IMR-90 (cell line): ENCODE measurements around the gene RXRB. TPM values are rescaled to one million over a fixed set of nuclear protein-coding genes. Genes with fewer than 3 reads are reported as not detected.

ENCODE experiments used
- ATAC-seq: fragments of 200-7000 bp; cut with Tn5 transposase; 2 replicates; pipeline ENCODE4 v1.9.1; 2020; ENCODE audit warnings: low read depth, mild to moderate bottlenecking, moderate library complexity
- BruUV-seq: library from RNA; stranded (reverse); fragments of 400-500 nt; replicated peaks from 2 replicates; lab custom pipeline; 2021; lab: Mats Ljungman, UMichigan
- CTCF ChIA-PET: fragments of 300-600 bp; formaldehyde crosslinking; extraction: SDS; loops from one replicate; lab custom pipeline; 2021; ENCODE audit warnings: antibody characterized with exemption; lab: Yijun Ruan, JAX
- POLR2A ChIA-PET: fragments of 300-600 bp; sonication (Branson Sonifier 250); formaldehyde crosslinking; loops from one replicate; lab custom pipeline; 2022; ENCODE audit warnings: antibody characterized with exemption; ENCODE audit not compliant: unreplicated experiment; lab: Charles Lee
- DNase-seq: peaks from one replicate; pipeline ENCODE4 v3.0.0; 2013
- H2AFZ ChIP-seq: replicated peaks from 2 replicates; pipeline ENCODE3; 2013; ENCODE audit warnings: low read length, mild to moderate bottlenecking; ENCODE audit not compliant: poor library complexity
- H2AK5ac ChIP-seq: 2 replicates; pipeline ENCODE4 v1.6.1; 2013; ENCODE audit warnings: low read depth, low read length, inconsistent platforms
- H2AK9ac ChIP-seq: replicated peaks from 2 replicates; pipeline ENCODE3; 2013; ENCODE audit warnings: mild to moderate bottlenecking, low read depth, low read length, moderate library complexity; ENCODE audit not compliant: poor library complexity
- H2BK120ac ChIP-seq: 2 replicates; pipeline ENCODE4 v1.6.1; 2013; ENCODE audit warnings: low read depth, low read length, inconsistent platforms
- H2BK15ac ChIP-seq: 3 replicates; pipeline ENCODE4 v1.6.1; 2013; ENCODE audit warnings: low read depth, low read length, inconsistent platforms
- H2BK20ac ChIP-seq: 2 replicates; pipeline ENCODE4 v1.6.1; 2013; ENCODE audit warnings: low read depth, mild to moderate bottlenecking, inconsistent platforms, low read length, moderate library complexity
- H2BK5ac ChIP-seq: 2 replicates; pipeline ENCODE4 v1.6.1; 2013; ENCODE audit warnings: mild to moderate bottlenecking, low read depth, low read length, inconsistent platforms; ENCODE audit not compliant: poor library complexity, severe bottlenecking
- H3K14ac ChIP-seq: replicated peaks from 2 replicates; pipeline ENCODE4 v1.6.1; 2013; ENCODE audit warnings: low read depth, low read length, inconsistent platforms
- H3K18ac ChIP-seq: 2 replicates; pipeline ENCODE4 v1.6.1; 2013; ENCODE audit warnings: low read depth, low read length, control low read depth
- H3K23ac ChIP-seq: 2 replicates; pipeline ENCODE4 v1.6.1; 2013; ENCODE audit warnings: low read depth, low read length, inconsistent platforms
- H3K27ac ChIP-seq: 2 replicates; pipeline ENCODE4 v1.5.1; 2013; ENCODE audit warnings: mild to moderate bottlenecking, control low read depth, low read length; ENCODE audit not compliant: insufficient read depth
- H3K27me3 ChIP-seq: 2 replicates; pipeline ENCODE4 v1.6.1; 2013; ENCODE audit warnings: low read length; ENCODE audit not compliant: control insufficient read depth, insufficient read depth
- H3K36me3 ChIP-seq: 2 replicates; pipeline ENCODE4 v1.6.1; 2013; ENCODE audit warnings: low read length, mixed read lengths; ENCODE audit not compliant: control insufficient read depth, insufficient read depth
- H3K4ac ChIP-seq: 2 replicates; pipeline ENCODE4 v1.6.1; 2013; ENCODE audit warnings: low read depth, low read length, inconsistent platforms
- H3K4me1 ChIP-seq: 2 replicates; pipeline ENCODE4 v1.6.1; 2013; ENCODE audit warnings: low read length, mixed read lengths; ENCODE audit not compliant: control insufficient read depth, insufficient read depth
- H3K4me2 ChIP-seq: 2 replicates; pipeline ENCODE4 v1.6.1; 2013; ENCODE audit warnings: low read depth, mild to moderate bottlenecking, control low read depth, low read length, moderate library complexity
- H3K4me3 ChIP-seq: 2 replicates; pipeline ENCODE4 v1.5.1; 2013; ENCODE audit warnings: low read depth, mild to moderate bottlenecking, control low read depth, low read length, moderate library complexity; ENCODE audit not compliant: insufficient read depth
- H3K56ac ChIP-seq: 2 replicates; pipeline ENCODE4 v1.6.1; 2013; ENCODE audit warnings: low read length, inconsistent platforms; ENCODE audit not compliant: insufficient read depth; ENCODE audit errors: extremely low read depth
- H3K79me1 ChIP-seq, 2 experiments: 2 replicates each; pipeline ENCODE4 v1.6.1; 2013; ENCODE audit warnings: low read length in 2 of 2, inconsistent platforms in 1 of 2, low read depth in 1 of 2
- H3K9ac ChIP-seq: 2 replicates; pipeline ENCODE4 v1.6.1; 2013; ENCODE audit warnings: low read depth, low read length, control low read depth
- H3K9me1 ChIP-seq: 2 replicates; pipeline ENCODE4 v1.6.1; 2013; ENCODE audit warnings: low read length, inconsistent platforms; ENCODE audit not compliant: insufficient read depth
- H3K9me3 ChIP-seq: 2 replicates; pipeline ENCODE4 v1.6.1; 2013; ENCODE audit warnings: low read length; ENCODE audit not compliant: control insufficient read depth, insufficient read depth
- H4K20me1 ChIP-seq: 2 replicates; pipeline ENCODE4 v1.6.1; 2013; ENCODE audit warnings: low read length, inconsistent platforms; ENCODE audit not compliant: insufficient read depth
- H4K5ac ChIP-seq: 2 replicates; pipeline ENCODE4 v1.6.1; 2013; ENCODE audit warnings: mild to moderate bottlenecking, low read depth, low read length, control low read depth
- H4K8ac ChIP-seq, 2 experiments: 2 replicates each; pipeline ENCODE4 v1.6.1; 2013; ENCODE audit warnings: low read depth in 2 of 2, low read length in 2 of 2, control low read depth in 1 of 2, inconsistent platforms in 1 of 2
- H4K91ac ChIP-seq: 2 replicates; pipeline ENCODE4 v1.6.1; 2013; ENCODE audit warnings: low read depth, low read length, inconsistent platforms; ENCODE audit not compliant: insufficient read depth
- BHLHE40 ChIP-seq: fragments of 150-350 bp; IDR thresholded peaks from 2 replicates; pipeline ENCODE4 v1.6.1; 2016; ENCODE audit warnings: mild to moderate bottlenecking, low read depth, low read length
- CEBPB ChIP-seq: IDR thresholded peaks from 2 replicates; pipeline ENCODE4 v1.6.1; 2012; ENCODE audit warnings: low read depth, low read length, improper control_type of control experiment
- CTCF ChIP-seq: conservative IDR thresholded peaks from 2 replicates; pipeline ENCODE4 v1.5.1; 2012; ENCODE audit warnings: mild to moderate bottlenecking, low read depth, low read length, improper control_type of control experiment
- FOS ChIP-seq: fragments of 150-350 bp; IDR thresholded peaks from 2 replicates; pipeline ENCODE4 v1.6.1; 2016; ENCODE audit warnings: low read depth, low read length
- MAFK ChIP-seq: IDR thresholded peaks from 2 replicates; pipeline ENCODE4 v1.6.1; 2012; ENCODE audit warnings: low read depth, low read length, improper control_type of control experiment
- MAZ ChIP-seq: IDR thresholded peaks from 2 replicates; pipeline ENCODE4 v1.6.1; 2012; ENCODE audit warnings: low read depth, mild to moderate bottlenecking, low read length, improper control_type of control experiment, moderate library complexity, borderline replicate concordance
- NFE2L2 ChIP-seq: fragments of 150-350 bp; IDR thresholded peaks from 2 replicates; pipeline ENCODE4 v1.6.1; 2016; ENCODE audit warnings: low read depth, mild to moderate bottlenecking, low read length
- POLR2A ChIP-seq: IDR thresholded peaks from 2 replicates; pipeline ENCODE4 v1.6.1; 2012; ENCODE audit warnings: mild to moderate bottlenecking, low read depth, low read length
- USF2 ChIP-seq: fragments of 150-350 bp; IDR thresholded peaks from 2 replicates; pipeline ENCODE4 v1.6.1; 2017; ENCODE audit warnings: mild to moderate bottlenecking, antibody characterized with exemption, low read length, low read depth
- WGBS, 2 experiments: methylation state at CpG; one replicate each; pipeline versions ENCODE4 v1.1.5 to v1.1.7; 2013; ENCODE audit warnings: missing lambda C conversion rate in 2 of 2; ENCODE audit not compliant: insufficient read length in 1 of 2; ENCODE audit errors: extremely low coverage in 2 of 2; 5-methylcytosine and 5-hydroxymethylcytosine counted together
- dilution Hi-C: fragments of 300-500 bp; cut with HindIII; formaldehyde crosslinking; loops from one replicate; pipeline ENCODE4 v1.14.3; 2018; ENCODE audit warnings: low sequenced_read_pairs; ENCODE audit not compliant: unreplicated experiment
- in situ Hi-C: fragments of 300-500 bp; cut with MboI; formaldehyde crosslinking; loops from 3 replicates; pipeline ENCODE4 v1.14.3; 2019; ENCODE audit warnings: low sequenced_read_pairs, inconsistent platforms, mixed read lengths
- intact Hi-C: fragments of 100-400 bp; cut with micrococcal nuclease; formaldehyde crosslinking; loops from 2 replicates; pipeline ENCODE4 v1.10.0; 2022
- polyA plus RNA-seq, 3 experiments: library from polyadenylated mRNA; depleted of rRNA; stranded (reverse); fragments of >200 nt; gene quantifications; 2 replicates each; pipeline ENCODE4 v1.2.3, GENCODE V29; 2012; ENCODE audit warnings: low replicate concordance in 1 of 3
- total RNA-seq: library from RNA; depleted of rRNA; stranded (reverse); fragments of >200 nt; gene quantifications from 2 replicates; pipeline ENCODE4 v1.2.3, GENCODE V29; 2012

The RXRB gene
- total and polyA plus RNA-seq, 2 of the 4 experiments (the other 2 are of a cell fraction): 18.6 to 53.7 TPM

- no peak overlapping the region for H2BK5ac ChIP-seq
- dilution Hi-C loops: no loop called here
- CTCF ChIA-PET: no interaction called here
- H2AK9ac ChIP-seq: no peak overlapping the region
- H3K27me3 ChIP-seq: peaks cover 19% of the 10 kb centered on the region
- H3K4me2 ChIP-seq: no peak overlapping the region
- peak overlapping the region; percentile 35 for H2AFZ ChIP-seq
- H3K36me3 ChIP-seq: no peaks in the 10 kb centered on the region
- no peak overlapping the region for H3K56ac ChIP-seq
- no peaks in the 10 kb centered on the region for H4K20me1 ChIP-seq
- H3K9me3 ChIP-seq: no peaks in the 10 kb centered on the region
- DNase-seq (no peak), ATAC-seq (no peak)
- no peak overlapping the region for H2BK15ac ChIP-seq
- no peaks in the 10 kb centered on the region for H3K9me1 ChIP-seq
- 92% methylated on average over 2 of the region's 5 CpGs; no CpG with 5 or more reads in 1 of the 2 experiments for WGBS, 2 experiments
- BruUV-seq: no TSS peak
- H3K79me1 ChIP-seq: no peaks in the 10 kb centered on the region
- no peak overlapping the region for H3K4me3 ChIP-seq
- no peak overlapping the region for H4K5ac ChIP-seq
- H3K27ac ChIP-seq: no peak overlapping the region
- no peaks in the 10 kb centered on the region for H3K4me1 ChIP-seq
- H3K9ac ChIP-seq: no peak overlapping the region
- intact Hi-C loops: no loop called here
- no peak overlapping the region for H3K14ac ChIP-seq
- POLR2A ChIA-PET: no interaction called here
- no peak overlapping the region for H2BK120ac ChIP-seq
- TF ChIP-seq USF2: no peak
- no peak for TF ChIP-seq MAFK
- TF ChIP-seq BHLHE40: no peak
- no peak for TF ChIP-seq NFE2L2
- TF ChIP-seq CTCF: no peak
- no peak for TF ChIP-seq POLR2A
- TF ChIP-seq MAZ: no peak
- TF ChIP-seq CEBPB: no peak
- no peak for TF ChIP-seq FOS
- H4K91ac ChIP-seq: no peak overlapping the region
- H3K18ac ChIP-seq: no peak overlapping the region
- no peak overlapping the region for H2BK20ac ChIP-seq
- no peak overlapping the region for H3K23ac ChIP-seq
- peak overlapping the region; percentile 21 to 54; a peak in 3 of 4 replicates for H4K8ac ChIP-seq
- in situ Hi-C loops: no loop called here
- no peak overlapping the region for H2AK5ac ChIP-seq
- no peak overlapping the region for H3K4ac ChIP-seq
Measured at GRCh38 chr6:33183071-33183683, 17.3 kb downstream of the RXRB start.
